Nasal cavity respiratory epithelium epithelial cell of viscerocranial mucosa (primary cell): ENCODE measurements around the gene RAD51AP1. TPM values are rescaled to one million over a fixed set of nuclear protein-coding genes. Genes with fewer than 3 reads are reported as not detected.

Experiments used
- total RNA-seq: library from RNA; depleted of rRNA; stranded (reverse); fragments of >200 nt; gene quantifications from 2 replicates; pipeline ENCODE4 v1.2.3, GENCODE V29; 2014

RAD51AP1 gene, protein sequence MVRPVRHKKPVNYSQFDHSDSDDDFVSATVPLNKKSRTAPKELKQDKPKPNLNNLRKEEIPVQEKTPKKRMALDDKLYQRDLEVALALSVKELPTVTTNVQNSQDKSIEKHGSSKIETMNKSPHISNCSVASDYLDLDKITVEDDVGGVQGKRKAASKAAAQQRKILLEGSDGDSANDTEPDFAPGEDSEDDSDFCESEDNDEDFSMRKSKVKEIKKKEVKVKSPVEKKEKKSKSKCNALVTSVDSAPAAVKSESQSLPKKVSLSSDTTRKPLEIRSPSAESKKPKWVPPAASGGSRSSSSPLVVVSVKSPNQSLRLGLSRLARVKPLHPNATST
- total RNA-seq: 0.64 and 0.68 TPM in 2 replicates

DNA sequence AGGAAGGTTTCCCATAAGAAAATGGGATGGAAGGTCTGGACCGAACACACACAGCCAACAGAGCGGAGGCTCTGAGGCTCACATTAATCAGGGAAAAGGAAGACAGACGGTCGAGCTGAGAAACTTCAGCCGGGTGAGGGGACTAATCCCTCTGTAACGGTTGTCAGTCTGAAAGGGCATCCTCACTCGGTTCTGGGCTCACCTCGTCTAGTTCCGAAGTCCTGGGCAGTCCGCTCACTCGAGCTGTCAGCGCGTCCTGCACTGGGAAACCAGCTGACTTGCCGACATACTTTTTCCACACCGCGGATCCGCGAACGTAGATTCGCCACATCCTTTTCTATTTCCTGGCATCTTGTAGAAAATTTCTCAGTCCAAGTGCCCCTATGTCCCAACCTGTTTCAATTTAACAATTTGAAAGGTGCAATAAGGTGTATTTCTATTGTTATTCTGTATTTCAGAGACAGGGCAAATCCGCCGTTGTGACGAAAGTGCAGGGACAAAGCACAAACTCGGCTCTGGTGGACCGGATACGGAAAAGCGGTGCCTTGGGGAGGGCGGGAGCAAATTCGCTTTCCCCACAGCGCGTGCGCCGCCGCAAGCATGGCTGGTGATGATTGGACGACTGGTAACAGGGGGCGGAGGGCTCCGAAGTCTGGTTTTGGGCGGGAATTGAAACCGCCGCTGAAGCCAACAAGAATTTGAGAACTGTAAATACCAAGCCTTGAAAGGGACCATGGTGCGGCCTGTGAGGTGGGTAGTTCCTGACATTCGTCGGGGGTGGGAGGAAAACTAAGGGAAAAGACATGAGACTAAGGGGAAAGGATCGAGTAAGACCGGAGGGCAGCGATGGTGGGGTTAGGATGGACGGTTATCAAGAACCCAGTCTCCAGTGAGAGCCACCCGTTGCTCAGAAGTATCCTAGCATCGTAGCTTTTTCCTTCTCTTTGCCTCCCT, at the start of gene RAD51AP1:
Gene RAD51AP1, plus strand, starts transcription at position 684 of the 954 bp plus-strand sequence. Its CDS starts 50 bp downstream, at position 734.

DNA sequence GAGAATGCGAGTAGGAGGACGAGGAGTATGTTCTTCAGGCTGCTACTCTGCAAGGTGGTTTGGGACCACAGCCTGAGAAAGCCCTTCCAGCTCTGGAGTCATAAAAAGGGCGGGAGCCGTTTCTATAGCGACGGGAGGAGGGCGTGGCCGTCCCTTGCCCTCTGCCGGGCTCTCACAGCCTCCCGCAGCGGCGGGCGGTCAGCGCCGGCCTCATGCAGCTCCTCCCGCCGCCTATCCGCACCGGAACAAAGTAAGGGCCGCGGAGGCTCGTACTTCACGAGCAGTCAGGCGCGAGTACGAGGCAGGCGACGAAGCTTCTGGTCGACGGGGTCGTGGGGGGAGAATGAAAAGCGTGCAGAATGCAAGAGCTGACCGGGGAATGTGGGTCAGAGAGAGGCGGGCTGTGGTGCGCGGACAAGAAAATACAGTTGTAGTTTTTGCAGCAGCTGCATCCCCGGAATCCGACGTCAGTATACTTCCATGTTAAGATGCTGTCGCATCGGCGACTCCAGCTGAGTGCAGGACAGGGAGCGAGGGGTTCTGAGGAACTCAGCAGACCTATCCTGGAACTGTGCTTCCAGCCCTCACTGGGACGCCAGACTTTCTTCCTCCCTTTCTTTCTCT, 23.5 kb downstream of the RAD51AP1 start, which contains the start of gene DYRK4:
Gene DYRK4, plus strand, starts transcription at position 175 of the 624 bp plus-strand sequence. Its CDS starts 38 bp downstream, at position 213.

Other genes with a start within 250 kb of the RAD51AP1 start
- 19.1 and 41.9 TPM in 2 replicates for gene TIGAR, start 217.7 kb upstream of the RAD51AP1 start, total RNA-seq
- not detected in 2 replicates for gene FGF23, start 159.2 kb upstream of the RAD51AP1 start, total RNA-seq
- gene FGF6, start 93.1 kb upstream of the RAD51AP1 start, total RNA-seq: not detected in 2 replicates
- 28.9 and 40.0 TPM in 2 replicates for gene DYRK4, start 23.3 kb downstream of the RAD51AP1 start, total RNA-seq
- 1.0 and 1.7 TPM in 2 replicates for gene AKAP3, start 110.2 kb downstream of the RAD51AP1 start, total RNA-seq
- 25.3 and 44.0 TPM in 2 replicates for gene NDUFA9, start 110.2 kb downstream of the RAD51AP1 start, total RNA-seq
- not detected in 2 replicates for gene GALNT8, start 181.5 kb downstream of the RAD51AP1 start, total RNA-seq